Right renal cortex interstitium (tissue), 3 donors: ENCODE measurements around the gene GRM7. TPM values are rescaled to one million over a fixed set of nuclear protein-coding genes. Genes with fewer than 3 reads are reported as not detected.

Experiments
- DNase-seq, 3 donors: peaks; one replicate each; pipeline ENCODE4 v3.0.0-alpha.2; 2013; ENCODE audit warnings: low read depth in 3 of 3, low spot score in 2 of 3
- polyA plus RNA-seq, 3 donors: library from polyadenylated mRNA; unstranded; fragments of 120-200 nt; gene quantifications; one replicate each; pipeline ENCODE4 v1.2.1, GENCODE V29; 2013; ENCODE audit not compliant: insufficient read length in 3 of 3

Gene GRM7
- polyA plus RNA-seq, 3 donors = 1.7 to 2.9 (median 2.2) TPM

DNA sequence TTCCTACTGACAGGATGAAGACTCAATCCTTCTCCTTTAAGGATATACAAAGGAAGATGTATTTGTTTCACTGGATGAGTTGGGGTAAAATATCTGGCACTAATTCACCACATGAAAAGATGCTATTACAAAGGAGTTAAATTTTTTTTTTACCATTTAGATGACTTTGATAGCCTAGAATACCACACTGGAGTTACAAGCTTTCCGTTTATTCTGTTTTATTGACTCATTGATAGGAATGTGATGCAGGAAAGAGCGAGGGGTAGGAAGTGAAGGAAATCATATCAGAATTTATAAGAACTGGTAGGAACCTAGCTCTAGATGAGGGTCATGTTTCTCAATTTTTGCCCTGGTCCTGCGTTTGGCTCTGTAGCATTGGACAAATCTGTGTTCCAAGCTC lies 427.2 kb downstream of the GRM7 start:
- DNase-seq = no peak

DNA sequence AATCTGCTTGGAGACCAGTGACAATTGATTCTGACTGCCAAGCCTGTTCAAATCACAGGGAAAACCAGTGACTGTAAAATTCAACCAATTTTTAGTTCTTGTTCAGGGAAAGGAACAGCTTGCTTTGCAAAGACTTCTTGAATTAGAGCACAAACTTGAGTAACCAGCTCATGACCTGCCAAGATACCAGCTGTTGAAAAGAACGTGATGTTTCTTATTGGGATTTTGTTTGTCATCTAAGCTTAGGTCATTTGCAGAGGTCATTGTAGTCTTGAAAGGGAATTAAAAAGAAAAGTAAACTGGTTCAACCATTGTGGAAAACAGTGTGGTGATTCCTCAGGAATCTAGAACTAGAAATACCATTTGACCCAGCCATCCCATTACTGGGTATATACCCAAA lies 428.2 kb downstream of the GRM7 start:
- no peak for DNase-seq

DNA sequence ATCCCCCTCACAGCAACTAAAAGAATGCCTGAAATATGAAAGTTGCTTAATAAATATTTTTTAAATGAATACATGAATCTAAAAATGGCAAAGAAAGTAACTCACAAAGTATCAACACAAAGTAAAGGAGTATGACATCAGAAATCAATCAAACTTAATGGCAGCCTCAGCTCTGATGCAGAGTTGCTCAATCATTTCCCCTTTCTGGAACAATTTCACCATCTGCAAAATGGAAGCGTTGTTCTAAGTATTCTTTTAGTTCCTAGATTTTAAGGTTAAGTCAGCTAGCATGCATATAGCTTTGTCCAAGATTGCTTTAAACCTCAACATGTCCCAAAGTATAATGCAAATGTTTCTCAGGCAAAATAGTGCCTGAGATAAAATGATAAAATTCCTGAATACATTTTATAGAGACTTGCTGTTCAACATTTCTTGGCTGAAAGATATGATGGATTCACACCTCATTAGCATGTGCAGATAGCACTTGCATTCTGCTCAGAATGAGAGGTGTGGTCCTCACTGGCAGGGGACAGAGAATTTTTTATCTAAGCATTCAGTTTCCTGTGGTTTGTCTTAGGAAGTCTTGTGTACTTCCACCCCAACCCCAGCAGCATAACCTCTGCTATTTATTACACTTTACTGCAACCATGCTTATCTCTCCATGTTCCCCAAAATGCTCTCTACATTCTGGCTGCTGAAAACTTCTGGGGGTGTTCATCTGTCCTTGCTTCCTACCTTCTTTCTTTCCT lies 429.3 kb downstream of the GRM7 start:
- DNase-seq = no peak

DNA sequence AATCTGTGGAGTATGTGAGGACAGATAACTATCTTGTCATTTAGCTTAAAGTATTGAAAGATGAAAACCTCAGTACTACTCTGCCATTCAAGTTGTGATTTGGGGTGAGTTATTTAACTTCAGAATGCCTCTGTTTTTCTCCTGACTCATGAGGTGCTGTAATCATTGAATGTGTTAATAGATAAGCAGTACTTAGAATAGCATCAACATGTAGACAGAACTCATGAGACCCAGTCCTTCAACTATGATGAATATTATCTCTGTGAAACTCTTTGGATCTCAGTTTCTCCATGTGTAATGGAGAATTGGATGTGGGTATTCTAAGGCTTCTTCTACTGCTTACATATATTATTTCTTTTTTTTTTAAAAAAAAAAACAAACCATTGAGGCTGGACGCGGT lies 431.4 kb downstream of the GRM7 start:
- DNase-seq = no peak

DNA sequence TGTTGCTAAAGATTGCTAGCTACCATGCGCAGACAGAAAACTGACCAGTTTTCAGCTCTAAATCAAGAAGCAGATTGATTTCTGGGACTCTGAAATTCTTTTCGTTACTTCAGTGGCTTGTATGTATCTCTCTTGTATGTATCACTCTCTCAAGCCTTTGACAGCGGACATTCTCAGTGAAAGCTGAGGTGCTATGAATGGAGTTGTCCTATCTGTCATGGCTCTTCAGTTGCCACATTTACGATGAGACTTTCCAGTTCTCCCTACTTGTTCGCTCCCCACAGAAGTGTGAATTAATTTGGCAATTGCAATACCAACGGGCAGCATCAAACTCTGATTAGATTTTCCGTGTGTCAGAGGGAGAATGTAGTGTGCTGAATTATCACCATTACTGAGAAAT lies 432.4 kb downstream of the GRM7 start:
- no peak for DNase-seq

DNA sequence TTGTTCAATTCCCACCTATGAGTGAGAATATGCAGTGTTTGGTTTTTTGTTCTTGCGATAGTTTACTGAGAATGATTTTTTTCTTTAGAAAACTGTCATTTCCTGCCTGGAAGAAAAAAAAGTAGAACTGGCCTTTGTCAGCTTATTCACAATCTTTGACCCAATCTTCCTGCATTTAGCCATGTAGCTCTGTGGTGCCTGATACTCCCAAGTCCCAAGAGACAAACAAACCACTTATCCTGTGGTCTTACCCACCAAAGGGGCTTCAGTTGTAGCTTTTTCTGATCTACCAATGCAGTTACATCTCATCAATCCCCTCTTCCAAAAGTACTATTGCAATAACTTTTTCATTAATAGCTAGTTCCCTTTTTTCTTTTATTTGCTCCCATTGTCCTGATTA lies 444.6 kb downstream of the GRM7 start:
- no peak for DNase-seq

DNA sequence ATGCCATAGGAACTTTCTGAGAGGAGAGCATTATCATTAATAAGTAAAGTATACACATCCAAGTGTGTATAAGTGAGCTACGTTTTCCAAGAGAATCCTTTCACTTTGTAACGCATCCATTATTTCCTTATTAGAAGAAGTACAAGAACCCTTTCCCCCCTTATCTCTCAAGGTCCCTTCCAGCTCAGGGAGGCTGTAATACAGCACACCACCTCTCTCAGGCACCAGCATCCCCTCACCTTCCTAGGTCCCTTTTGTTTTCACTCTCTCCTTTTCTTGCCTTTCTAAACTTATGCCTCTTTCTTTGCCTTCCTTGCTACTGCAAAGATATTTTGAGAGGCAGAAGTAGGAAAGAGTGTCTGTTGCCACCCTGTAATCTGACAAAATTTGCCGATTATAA lies 446.0 kb downstream of the GRM7 start:
- DNase-seq = no peak

GRCh38 chr3:7307410-7307809 lies 446.5 kb downstream of the GRM7 start:
- DNase-seq = no peak

DNA sequence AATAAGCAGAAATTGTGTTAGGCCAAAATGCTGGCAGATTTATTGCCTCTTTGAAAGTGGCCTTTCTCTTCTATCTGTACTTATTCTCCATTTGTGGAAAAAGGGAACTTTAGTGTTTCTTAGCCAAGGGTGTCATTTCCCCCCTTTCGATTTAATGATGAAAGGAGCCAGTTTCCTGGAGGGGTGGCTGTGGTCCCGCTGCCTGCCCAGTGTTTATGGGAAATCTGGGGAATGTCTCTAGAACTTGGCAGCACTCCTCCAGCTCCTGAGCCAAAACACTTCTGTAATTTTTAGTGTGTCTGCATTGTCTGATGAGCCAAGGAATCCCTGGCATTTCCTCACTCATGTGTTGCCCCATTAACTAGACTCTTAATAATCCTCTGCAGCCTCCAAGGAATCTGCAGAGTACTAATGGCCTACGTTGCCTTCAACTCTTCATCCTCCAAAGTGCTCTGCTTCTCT lies 448.8 kb downstream of the GRM7 start:
- no peak for DNase-seq

- DNase-seq = no peak
Measured at GRCh38 chr3:7315037-7315436, 454.1 kb downstream of the GRM7 start.

GRCh38 chr3:7322957-7323669 lies 462.2 kb downstream of the GRM7 start:
- DNase-seq = no peak

DNA sequence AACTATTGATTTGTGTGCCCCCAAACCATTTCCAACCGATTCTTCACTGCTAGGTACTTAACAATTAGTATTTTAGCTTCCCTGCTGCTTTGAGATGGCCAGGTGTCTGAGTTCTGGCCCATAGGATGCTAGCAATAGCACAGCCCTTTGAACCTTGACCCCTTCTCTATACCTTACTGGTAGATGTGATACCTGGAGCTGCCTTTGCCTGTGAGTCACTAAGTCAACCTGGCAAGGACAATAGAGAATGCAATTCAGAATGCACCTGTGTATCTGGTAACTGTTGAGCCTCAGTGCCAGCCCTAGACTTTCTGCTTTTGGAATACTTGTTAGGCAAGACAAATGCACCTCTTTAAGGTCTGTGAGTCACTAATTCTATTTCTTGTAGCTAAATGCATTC lies 467.4 kb downstream of the GRM7 start:
- DNase-seq = no peak

GRCh38 chr3:7332696-7333095 lies 471.8 kb downstream of the GRM7 start:
- no peak for DNase-seq

- DNase-seq = no peak
Measured at GRCh38 chr3:7333125-7333524, 472.2 kb downstream of the GRM7 start.

DNA sequence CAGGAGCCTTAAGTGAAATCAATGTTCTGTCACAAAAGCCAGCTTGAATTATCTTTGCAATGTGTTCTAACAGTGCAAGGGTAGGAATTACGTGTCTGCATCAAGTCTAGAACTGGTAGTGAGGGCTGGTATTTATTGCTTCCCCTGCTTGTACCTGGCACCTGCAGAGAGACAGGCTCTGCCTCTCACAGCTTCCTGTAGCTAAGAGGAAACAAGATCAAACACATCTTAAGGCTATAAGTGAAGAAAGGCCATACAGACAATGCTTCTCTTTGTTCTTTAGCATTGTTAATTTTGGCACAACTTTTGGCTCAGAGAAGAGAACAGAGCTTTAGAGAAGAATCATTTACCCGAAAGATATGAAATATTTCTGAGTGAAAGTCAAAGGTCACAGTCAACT lies 479.9 kb downstream of the GRM7 start:
- DNase-seq = no peak

DNA sequence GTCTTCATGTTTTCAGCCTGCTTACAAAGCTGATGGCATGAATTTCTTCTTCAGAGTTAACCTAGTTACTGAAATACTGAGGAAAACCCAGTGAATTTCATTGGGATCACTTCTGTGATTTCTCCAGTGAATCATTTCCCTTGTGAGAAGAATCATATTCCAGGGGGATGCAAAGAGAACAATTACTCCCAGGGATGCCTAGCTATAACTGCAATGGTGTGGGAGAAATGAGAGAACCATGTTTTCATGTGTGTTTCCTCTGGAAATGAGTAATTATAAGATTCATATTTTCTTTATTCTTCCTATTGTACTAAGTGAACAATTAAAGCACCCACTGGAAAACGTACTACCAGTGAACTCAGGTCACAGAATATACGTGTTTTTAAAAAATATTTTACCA lies 485.4 kb downstream of the GRM7 start:
- DNase-seq = no peak

DNA sequence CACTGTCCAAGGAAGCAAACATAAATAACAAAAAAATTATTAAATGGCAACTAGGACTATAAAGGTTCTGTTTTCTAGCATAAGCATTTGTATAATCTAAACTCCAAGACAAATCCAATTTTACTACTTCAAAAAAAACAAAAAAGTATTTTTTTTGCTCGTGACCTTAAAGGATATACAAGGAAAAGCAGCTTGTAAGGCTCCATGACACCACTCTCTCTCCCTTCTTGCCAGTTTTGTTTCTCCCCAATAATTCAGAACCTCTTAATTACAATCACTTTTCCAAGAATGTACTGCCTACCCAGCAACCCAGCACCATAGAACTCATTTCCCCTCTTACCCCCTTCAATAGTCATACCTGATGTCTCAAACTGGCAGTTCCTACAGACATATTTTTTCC lies 496.2 kb downstream of the GRM7 start:
- no peak for DNase-seq

- no peak for DNase-seq
Measured at GRCh38 chr3:7367968-7368367, 507.1 kb downstream of the GRM7 start.

GRCh38 chr3:7368597-7368996 lies 507.7 kb downstream of the GRM7 start:
- DNase-seq = no peak

DNA sequence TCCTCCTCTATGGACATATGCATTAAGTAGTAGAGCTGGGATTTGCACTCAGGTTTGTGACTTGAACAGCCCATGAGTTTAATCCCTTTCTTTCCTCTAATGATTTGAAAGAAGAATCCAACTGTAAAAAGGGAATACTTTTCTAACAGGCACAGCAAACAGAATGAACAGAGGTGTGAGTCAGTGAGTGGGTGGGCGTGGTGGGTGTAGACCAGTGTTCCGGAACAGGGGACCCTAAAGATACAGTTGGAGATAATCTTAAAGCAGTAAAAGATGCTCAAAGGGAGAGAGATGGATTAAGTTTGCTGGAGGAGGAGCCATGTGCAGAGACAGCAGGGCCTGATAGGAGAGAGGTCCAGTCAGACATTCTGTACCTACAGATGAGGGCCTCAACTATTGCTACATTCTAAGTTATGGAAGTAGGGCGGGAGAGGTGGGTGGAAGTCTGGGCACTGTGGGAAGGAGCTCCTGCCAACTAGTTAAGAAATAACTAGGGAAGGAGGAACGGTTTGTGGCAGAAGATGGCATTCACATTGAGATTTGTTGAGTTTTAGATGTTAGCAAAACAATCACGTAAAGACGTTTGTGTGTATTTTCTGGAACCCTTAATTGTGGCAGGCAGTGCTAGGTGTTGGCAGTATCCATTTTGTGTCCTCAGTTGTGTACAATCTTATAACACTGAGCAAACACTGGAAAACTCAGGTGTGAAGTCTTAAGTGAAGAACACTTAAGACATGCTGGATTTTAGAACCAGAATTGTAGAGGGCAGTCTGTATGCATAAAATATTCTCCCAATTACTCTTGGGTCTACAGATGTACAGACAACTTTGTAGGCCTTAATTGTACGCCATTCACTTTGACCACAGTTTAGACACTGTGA lies 511.0 kb downstream of the GRM7 start:
- DNase-seq = no peak

DNA sequence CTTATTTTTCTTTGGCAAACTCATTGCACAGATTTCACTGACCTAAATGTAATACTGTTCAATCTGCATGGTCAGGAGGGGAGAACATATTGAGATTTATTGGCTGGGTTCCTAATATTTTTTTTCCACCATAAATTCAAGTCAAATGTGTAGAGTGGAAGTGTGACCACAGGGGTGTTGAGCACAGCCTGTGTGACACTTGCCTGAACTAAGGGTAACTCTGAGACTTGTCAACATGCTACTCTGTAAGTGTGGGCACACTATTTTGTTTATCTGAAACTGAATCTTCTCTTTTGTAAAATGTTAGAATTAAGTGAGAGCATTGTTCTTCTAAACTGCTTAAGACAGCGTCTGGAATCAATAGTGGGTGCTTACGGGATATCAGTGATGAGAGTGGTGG lies 516.2 kb downstream of the GRM7 start:
- DNase-seq = no peak
